ENCODE measurements around the gene EPS15. TPM values are rescaled to one million over a fixed set of nuclear protein-coding genes. Genes with fewer than 3 reads are reported as not detected.
A peak's percentile ranks its signal among the peaks of the same experiment; 100 is the strongest.

Gene EPS15
- total and polyA plus RNA-seq, 2 experiments from 2014 or later: 14.9 to 46.0 TPM

GRCh38 chr1:51328926-51329325, 190.1 kb downstream of the EPS15 start:
- Histone ChIP-seq H4K20me1 (ENCODE audit: insufficient read depth, poor library complexity, severe bottlenecking) (no peaks in the 10 kb centered on the region), H3K4me1 (ENCODE audit: insufficient read depth) (peaks cover 6% of the 10 kb centered on the region), H3K4me3 (no peak overlapping the region), H3K27ac (peak overlapping the region; percentile 84), H3K9me3 (ENCODE audit: low read depth) (no peaks in the 10 kb centered on the region), H2AFZ (no peak overlapping the region), H3K4me2 (peak overlapping the region; percentile 82), H3K79me2 (no peaks in the 10 kb centered on the region), H3K9me2 (replicated peaks; ENCODE audit: insufficient read depth) (no peaks in the 10 kb centered on the region), H3K27me3 (no peaks in the 10 kb centered on the region), H3K36me3 (replicated peaks; ENCODE audit: insufficient read depth, low read depth) (no peaks in the 10 kb centered on the region)
- TF ChIP-seq EZH2phosphoT487 (IDR thresholded peaks at IDR 0.05; ENCODE audit: low read depth, severe bottlenecking, unreplicated experiment) (no peak), CTCF (IDR thresholded peaks at IDR 0.05; ENCODE audit: poor library complexity) (no peak), EZH2 (IDR thresholded peaks at IDR 0.05; ENCODE audit: borderline replicate concordance) (no peak)
- DNase-seq (ENCODE audit: low spot score): no peak
- 98% methylated on average over 4 of the region's 4 CpGs for WGBS (ENCODE audit: low lambda C conversion rate, missing lambda C conversion rate)

DNA sequence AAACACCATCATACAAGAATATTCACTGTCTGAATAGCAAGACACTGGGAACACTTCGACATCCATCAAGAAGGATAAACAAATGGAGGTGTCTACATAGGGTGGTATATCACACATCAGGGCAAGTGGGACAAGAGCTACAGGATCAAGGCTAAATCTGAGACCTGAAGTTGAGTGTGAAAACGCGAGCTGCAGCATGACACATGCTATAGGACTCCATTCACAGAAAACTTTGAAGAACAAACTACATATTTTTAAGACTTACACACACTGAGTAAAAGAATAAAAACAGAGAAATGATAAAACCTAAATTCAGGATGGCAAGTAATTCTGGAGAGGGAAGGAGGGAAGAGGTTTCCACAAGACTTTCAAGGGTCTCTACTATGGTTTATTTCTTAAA, 190.8 kb downstream of the EPS15 start:
- H3K4me2 ChIP-seq: no peak overlapping the region
- no peak for DNase-seq (ENCODE audit: low spot score)
- H3K27ac ChIP-seq: no peak overlapping the region
- H3K9me3 ChIP-seq (ENCODE audit: low read depth): no peaks in the 10 kb centered on the region
- no peaks in the 10 kb centered on the region for H3K79me2 ChIP-seq
- H3K9me2 ChIP-seq (replicated peaks; ENCODE audit: insufficient read depth): no peaks in the 10 kb centered on the region
- H3K4me1 ChIP-seq (ENCODE audit: insufficient read depth): peaks cover 6% of the 10 kb centered on the region
- no peak for TF ChIP-seq CTCF (IDR thresholded peaks at IDR 0.05; ENCODE audit: poor library complexity)
- TF ChIP-seq EZH2 (IDR thresholded peaks at IDR 0.05; ENCODE audit: borderline replicate concordance): no peak
- no peak for TF ChIP-seq EZH2phosphoT487 (IDR thresholded peaks at IDR 0.05; ENCODE audit: low read depth, severe bottlenecking, unreplicated experiment)
- no peaks in the 10 kb centered on the region for H3K27me3 ChIP-seq
- H3K36me3 ChIP-seq (replicated peaks; ENCODE audit: insufficient read depth, low read depth): no peaks in the 10 kb centered on the region
- no peak overlapping the region for H3K4me3 ChIP-seq
- H4K20me1 ChIP-seq (ENCODE audit: insufficient read depth, poor library complexity, severe bottlenecking): no peaks in the 10 kb centered on the region
- 88% methylated on average over 3 of the region's 3 CpGs for WGBS (ENCODE audit: low lambda C conversion rate, missing lambda C conversion rate)
- H2AFZ ChIP-seq: no peak overlapping the region

GRCh38 chr1:51327386-51327785, 191.7 kb downstream of the EPS15 start:
- Histone ChIP-seq H3K9me3 (ENCODE audit: low read depth) (no peaks in the 10 kb centered on the region), H3K27me3 (no peaks in the 10 kb centered on the region), H3K4me3 (no peak overlapping the region), H4K20me1 (ENCODE audit: insufficient read depth, poor library complexity, severe bottlenecking) (no peaks in the 10 kb centered on the region), H3K36me3 (replicated peaks; ENCODE audit: insufficient read depth, low read depth) (no peaks in the 10 kb centered on the region), H2AFZ (no peak overlapping the region), H3K27ac (no peak overlapping the region), H3K79me2 (no peaks in the 10 kb centered on the region), H3K4me2 (no peak overlapping the region), H3K4me1 (ENCODE audit: insufficient read depth) (peaks cover 6% of the 10 kb centered on the region), H3K9me2 (replicated peaks; ENCODE audit: insufficient read depth) (no peaks in the 10 kb centered on the region)
- TF ChIP-seq EZH2phosphoT487 (IDR thresholded peaks at IDR 0.05; ENCODE audit: low read depth, severe bottlenecking, unreplicated experiment): no peak
- DNase-seq (ENCODE audit: low spot score): no peak
- WGBS (ENCODE audit: low lambda C conversion rate, missing lambda C conversion rate): 89% methylated on average over 5 of the region's 5 CpGs

DNA sequence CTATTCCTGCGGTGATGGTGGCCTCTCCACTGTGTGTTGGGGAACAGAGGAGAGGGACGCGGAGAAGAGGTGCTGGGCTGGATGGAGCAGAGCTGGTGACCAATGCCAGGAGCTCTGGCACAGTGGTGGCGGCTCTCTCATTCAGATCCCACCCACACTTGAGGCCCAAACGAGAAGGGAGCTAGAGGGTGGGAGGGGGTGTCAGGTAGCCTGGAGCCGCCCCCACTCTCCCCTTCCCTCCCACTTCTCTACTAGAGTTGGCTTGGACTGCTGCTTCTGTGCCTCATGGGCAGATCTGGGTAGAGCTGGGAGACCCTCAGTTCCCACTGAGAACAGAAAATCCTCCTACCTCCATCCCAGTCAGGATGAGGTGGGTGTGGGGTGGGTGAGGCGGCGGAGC, 192.2 kb downstream of the EPS15 start:
- Histone ChIP-seq H3K79me2 (no peaks in the 10 kb centered on the region), H3K9me3 (ENCODE audit: low read depth) (no peaks in the 10 kb centered on the region), H3K4me2 (no peak overlapping the region), H3K27ac (no peak overlapping the region), H3K27me3 (no peaks in the 10 kb centered on the region), H3K4me1 (ENCODE audit: insufficient read depth) (peaks cover 6% of the 10 kb centered on the region), H3K4me3 (no peak overlapping the region), H3K9me2 (replicated peaks; ENCODE audit: insufficient read depth) (no peaks in the 10 kb centered on the region), H2AFZ (no peak overlapping the region), H3K36me3 (replicated peaks; ENCODE audit: insufficient read depth, low read depth) (no peaks in the 10 kb centered on the region), H4K20me1 (ENCODE audit: insufficient read depth, poor library complexity, severe bottlenecking) (no peaks in the 10 kb centered on the region)
- TF ChIP-seq EZH2 (IDR thresholded peaks at IDR 0.05; ENCODE audit: borderline replicate concordance): no peak
- TF ChIP-seq CTCF (IDR thresholded peaks at IDR 0.05; ENCODE audit: poor library complexity): no peak
- TF ChIP-seq EZH2phosphoT487 (IDR thresholded peaks at IDR 0.05; ENCODE audit: low read depth, severe bottlenecking, unreplicated experiment): no peak
- WGBS (ENCODE audit: low lambda C conversion rate, missing lambda C conversion rate): 82% methylated on average over 7 of the region's 8 CpGs
- DNase-seq (ENCODE audit: low spot score): no peak

Data from hepatocyte (in vitro differentiated cells).